GM19193 (cell line): ENCODE results near the gene FAM193A.

ENCODE experiments used
- POLR2A ChIP-seq: IDR thresholded peaks from 4 replicates; pipeline ENCODE4 v1.6.1; 2011; ENCODE audit not compliant: insufficient read depth, insufficient read length; ENCODE audit errors: extremely low read depth

The FAM193A gene

DNA sequence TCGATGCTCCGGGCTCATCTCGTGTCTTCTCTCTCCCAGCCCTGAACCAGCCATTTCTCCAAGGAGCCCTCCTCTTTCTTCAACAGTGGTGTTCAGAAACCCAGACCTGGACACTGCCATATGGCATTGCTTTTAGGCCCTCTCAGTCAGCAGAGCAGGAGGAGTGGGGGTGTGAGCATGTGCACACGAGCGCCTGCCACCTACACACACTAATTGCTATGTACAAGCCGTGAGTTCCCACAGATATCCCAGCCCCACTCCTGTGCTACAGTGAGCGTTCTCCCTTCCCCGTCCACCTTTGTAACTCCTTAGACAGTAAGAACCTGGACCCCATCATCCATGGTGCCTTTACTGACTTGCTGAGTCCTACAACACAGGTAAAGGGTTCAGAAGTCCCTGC is 165.9 kb downstream of the FAM193A start:
- TF ChIP-seq POLR2A: no peak

- TF ChIP-seq POLR2A: no peak
These were observed 166.3 kb downstream of the FAM193A start for GRCh38 chr4:2702770-2703169.

DNA sequence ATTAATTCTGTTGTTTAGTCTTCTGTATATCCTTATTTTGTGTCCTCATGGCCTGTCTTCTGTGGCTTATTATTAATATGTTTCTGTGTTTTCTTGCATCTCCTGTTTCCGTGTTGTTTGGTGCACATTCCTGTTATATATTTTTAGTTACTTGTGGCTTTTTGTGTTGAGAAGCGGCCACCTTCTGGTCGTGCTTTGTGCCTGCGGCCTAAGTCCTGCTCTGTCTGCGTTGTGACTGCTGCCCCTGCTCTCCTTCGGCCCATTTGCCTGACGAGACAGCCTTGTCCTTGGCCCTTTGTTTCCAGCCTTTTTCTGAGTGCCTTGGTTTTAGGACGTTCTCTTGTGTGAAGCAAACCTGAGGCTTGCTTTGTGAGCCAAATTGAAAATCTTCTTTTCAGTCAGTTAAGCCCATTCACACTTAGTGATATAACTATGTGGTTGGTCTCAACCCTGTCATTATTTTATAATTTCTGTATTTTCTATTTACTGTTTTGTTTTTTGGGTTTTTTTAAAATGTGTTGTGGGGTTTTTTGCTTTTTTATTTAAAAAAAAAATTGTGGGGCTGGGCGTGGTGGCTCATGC is 175.9 kb downstream of the FAM193A start:
- TF ChIP-seq POLR2A: no peak

- TF ChIP-seq POLR2A: no peak
These were observed 176.9 kb downstream of the FAM193A start for GRCh38 chr4:2713337-2713736.

- TF ChIP-seq POLR2A: no peak
These were observed 177.8 kb downstream of the FAM193A start for GRCh38 chr4:2714061-2714770.

GRCh38 chr4:2714918-2715317 is 178.5 kb downstream of the FAM193A start:
- TF ChIP-seq POLR2A: no peak

DNA sequence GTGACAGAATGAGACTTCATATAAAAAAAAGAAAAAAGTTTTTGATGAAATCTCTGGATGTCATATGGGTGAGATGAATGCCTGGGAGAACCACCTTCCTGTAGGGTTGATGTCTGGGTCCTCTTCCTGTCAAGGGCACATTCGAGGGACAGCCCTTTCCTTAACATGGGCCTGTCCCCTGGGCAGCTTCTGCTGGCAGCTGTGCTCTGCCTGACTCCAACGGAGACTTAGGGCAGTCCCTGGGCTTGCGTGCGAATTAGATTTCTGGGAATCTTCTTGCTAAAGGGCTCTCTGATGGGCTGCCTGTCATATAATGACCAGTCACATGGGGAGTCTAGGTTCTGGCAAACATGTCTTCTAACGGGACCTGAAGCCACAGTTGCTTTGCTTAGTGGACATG is 179.0 kb downstream of the FAM193A start:
- no peak for TF ChIP-seq POLR2A

- no peak for TF ChIP-seq POLR2A
These were observed 179.8 kb downstream of the FAM193A start for GRCh38 chr4:2716236-2716635.

DNA sequence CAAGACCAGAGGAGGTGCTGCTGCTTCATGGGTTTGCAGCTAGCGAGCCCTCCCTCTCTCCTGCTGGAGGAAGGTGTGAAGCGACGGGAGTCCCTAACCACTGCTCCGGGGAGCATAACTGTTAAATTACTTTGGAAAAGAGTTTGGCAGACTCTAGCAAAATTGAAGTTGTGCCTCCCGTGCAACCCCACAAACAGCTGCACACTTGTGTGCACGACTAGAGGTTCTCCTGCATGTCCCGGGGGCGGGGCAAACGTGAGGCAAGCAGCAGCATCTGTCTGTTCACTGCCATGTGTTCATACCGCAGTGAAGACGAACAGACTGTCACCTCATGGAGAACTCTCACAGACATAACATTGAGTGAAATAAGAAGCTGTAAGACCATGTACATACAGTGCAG is 185.1 kb downstream of the FAM193A start:
- no peak for TF ChIP-seq POLR2A

DNA sequence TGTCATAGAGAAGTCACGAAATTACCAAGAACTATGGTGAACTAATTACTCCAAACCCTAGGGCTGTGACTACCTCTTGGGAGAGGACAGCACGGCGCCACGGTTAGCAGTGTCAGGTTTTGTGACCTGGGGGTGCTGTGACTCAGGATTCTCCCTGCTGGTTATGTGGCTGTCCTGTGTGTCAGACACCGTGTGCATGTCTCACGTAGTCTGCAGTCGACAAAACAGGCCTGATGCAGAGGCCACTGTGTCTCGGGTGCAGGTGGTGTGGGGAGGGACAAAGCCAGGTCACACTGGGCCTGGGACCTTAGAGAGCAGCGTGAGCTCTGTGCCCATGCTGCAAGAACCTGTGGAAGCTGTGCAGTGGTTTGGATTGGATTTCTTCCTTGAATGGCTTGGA is 185.6 kb downstream of the FAM193A start:
- TF ChIP-seq POLR2A: no peak

DNA sequence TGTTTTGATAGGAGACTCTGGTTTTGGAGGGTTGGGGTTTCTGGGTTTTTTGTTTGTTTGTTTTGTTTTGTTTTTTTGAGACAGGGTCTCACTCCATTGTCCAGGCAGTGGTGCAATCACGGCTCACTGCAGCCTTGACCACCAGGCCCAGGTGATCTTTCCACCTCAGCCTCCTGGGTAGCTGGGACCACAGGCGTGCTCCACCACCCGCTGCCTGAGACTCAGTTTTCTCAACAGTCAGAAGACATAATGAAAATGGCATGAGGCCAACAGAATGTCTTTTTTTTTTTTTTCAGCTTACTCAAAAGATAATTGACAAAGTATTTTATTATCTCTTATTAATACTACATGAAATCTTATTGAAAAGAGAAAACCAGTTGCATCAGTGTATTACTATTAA is 187.3 kb downstream of the FAM193A start:
- TF ChIP-seq POLR2A: no peak

- no peak for TF ChIP-seq POLR2A
These were observed 188.9 kb downstream of the FAM193A start for GRCh38 chr4:2725380-2725779.

- TF ChIP-seq POLR2A: no peak
These were observed 191.8 kb downstream of the FAM193A start for GRCh38 chr4:2728221-2728620.

DNA sequence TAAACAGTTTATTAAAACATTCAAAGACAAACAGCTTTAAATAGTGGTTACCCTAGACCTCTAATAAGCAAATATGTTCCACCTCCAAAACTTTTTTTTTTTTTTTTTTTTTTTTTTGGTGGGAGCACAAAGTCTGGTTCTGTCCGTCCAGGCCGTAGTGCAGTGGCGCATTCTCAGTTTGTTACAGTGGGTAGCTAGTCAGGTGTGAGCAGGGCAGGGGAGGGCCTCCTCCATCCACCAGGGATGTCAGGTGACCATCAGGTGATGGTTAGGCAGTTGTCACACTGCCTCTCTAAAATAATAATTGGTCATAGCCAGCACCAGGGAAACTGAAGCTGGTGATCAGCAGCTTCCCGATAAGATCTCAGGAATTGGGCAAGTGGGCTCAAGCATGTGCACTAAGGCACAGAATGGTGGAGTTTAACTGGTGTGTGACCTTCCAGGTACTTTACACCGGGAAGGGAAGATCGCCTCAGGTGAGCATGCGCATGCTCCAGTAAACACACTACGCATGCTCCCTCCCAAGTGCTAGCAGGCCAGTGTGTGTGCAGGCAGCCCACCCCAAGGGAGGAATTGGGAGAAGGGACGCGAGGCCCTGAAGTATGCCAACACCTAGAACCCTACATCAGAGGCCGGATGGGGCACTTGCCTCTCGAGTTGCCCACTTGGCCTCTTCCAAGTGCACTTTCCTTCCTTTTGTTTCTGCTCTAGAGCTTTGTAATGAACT is 192.5 kb downstream of the FAM193A start:
- no peak for TF ChIP-seq POLR2A

- no peak for TF ChIP-seq POLR2A
These were observed 193.1 kb downstream of the FAM193A start for GRCh38 chr4:2729533-2729875.

- no peak for TF ChIP-seq POLR2A
These were observed 195.5 kb downstream of the FAM193A start for GRCh38 chr4:2731907-2732317.
